ENCODE results near the gene MACROD2. TPM values are rescaled to one million over a fixed set of nuclear protein-coding genes. Genes with fewer than 3 reads are reported as not detected.

Gene MACROD2
- total and polyA plus RNA-seq, 8 donors: 0.78 to 31.3 (median 10.9) TPM; not detected in 1

DNA sequence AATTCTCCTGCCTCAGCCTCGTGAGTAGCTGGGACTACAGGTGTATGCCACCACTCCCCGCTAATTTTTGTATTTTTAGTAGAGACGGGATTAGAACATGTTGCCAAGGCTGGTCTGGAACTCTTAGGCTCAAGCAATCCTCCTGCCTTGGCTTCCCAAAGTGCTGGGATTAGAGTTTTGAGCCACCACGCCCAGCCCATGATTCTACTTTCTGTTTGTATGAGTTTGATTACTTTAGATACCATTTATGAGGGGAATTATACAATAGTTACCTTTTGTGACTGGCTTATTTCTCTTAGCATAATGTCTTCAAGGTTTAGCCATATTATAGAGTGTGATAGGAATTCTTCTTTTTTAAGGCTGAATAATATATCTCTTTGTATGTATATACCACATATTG, 897.5 kb downstream of the MACROD2 start:
- DNase-seq: no peak
- 69 to 86% (median 76%) methylated on average over 4 of the region's 4 CpGs for WGBS, 5 donors
- Histone ChIP-seq H3K27ac (no peak overlapping the region), H3K27me3 (no peaks in the 10 kb centered on the region), H3K4me3 (no peak overlapping the region), H3K36me3 (no peaks in the 10 kb centered on the region), H3K4me1 (peaks cover 0 to 6% (median 2%) of the 10 kb centered on the region in 4 donors), H3K9me3 (peaks cover 0 to 3% (median 0%) of the 10 kb centered on the region in 4 donors)
- intact Hi-C loops (cut with DNase I; ENCODE audit: low total_unique reads): no loop called here
- TF ChIP-seq CTCF (IDR thresholded peaks at IDR 0.05) (no peak), POLR2A (IDR thresholded peaks at IDR 0.05) (no peak), EP300 (IDR thresholded peaks at IDR 0.05) (no peak), POLR2AphosphoS5 (IDR thresholded peaks at IDR 0.05) (no peak)

DNA sequence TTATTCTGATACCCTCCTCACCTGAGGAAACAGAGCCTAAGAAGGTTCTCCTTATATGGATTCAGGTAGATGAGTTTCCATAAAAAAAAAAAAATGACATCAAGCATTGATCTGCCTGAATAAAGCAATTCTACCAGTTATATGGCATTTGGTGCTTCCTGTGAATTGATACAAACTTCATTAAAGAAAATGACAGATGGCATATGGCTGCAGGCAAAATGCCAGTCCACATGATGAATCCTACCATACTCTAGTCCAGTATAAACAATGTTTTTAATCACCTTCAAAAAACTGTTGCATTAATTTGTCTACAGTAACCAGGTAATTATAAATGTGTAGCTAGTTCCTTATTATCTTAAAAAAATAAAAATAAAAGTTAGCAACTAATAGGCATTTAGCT, 901.3 kb downstream of the MACROD2 start:
- no peak for TF ChIP-seq CTCF (IDR thresholded peaks at IDR 0.05)
- H3K4me3 ChIP-seq: no peak overlapping the region
- H3K36me3 ChIP-seq: no peaks in the 10 kb centered on the region
- peaks cover 0 to 3% (median 0%) of the 10 kb centered on the region in 4 donors for H3K9me3 ChIP-seq
- intact Hi-C loops (cut with DNase I; ENCODE audit: low total_unique reads): no loop called here
- no peak for DNase-seq
- H3K27ac ChIP-seq: no peak overlapping the region
- H3K4me1 ChIP-seq: peaks cover 0 to 4% (median 0%) of the 10 kb centered on the region in 4 donors
- no peaks in the 10 kb centered on the region for H3K27me3 ChIP-seq

DNA sequence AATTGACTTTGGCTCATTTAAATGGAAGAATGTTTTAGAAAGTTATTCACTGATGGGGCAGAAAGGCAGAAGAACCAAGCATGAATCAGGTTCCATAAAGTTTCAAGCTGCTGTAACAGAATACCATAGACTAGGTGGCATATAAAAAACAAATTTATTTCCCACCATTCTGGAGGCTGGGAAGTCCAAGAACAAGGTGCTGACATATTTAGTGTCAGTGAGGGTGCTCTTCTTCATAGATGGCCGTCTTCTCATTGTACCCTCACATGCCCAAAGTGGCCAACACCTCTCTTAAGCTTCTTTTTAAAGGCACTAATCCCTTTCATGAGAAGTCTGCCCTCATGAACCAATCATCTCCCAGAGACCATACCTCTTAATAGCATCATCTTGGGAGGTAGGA, 902.3 kb downstream of the MACROD2 start:
- DNase-seq: no peak
- H3K27ac ChIP-seq: no peak overlapping the region
- peaks cover 0 to 2% (median 0%) of the 10 kb centered on the region in 4 donors for H3K4me1 ChIP-seq
- H3K36me3 ChIP-seq: no peaks in the 10 kb centered on the region
- H3K27me3 ChIP-seq: no peaks in the 10 kb centered on the region
- TF ChIP-seq POLR2AphosphoS5 (IDR thresholded peaks at IDR 0.05) (no peak), EP300 (IDR thresholded peaks at IDR 0.05) (no peak), POLR2A (IDR thresholded peaks at IDR 0.05) (no peak), CTCF (IDR thresholded peaks at IDR 0.05) (no peak)
- intact Hi-C loops (cut with DNase I; ENCODE audit: low total_unique reads): no loop called here
- H3K4me3 ChIP-seq: no peak overlapping the region
- H3K9me3 ChIP-seq: peaks cover 0 to 3% (median 0%) of the 10 kb centered on the region in 4 donors
- WGBS, 5 donors: 75 to 96% (median 92%) methylated on average over 1 of the region's 1 CpG

DNA sequence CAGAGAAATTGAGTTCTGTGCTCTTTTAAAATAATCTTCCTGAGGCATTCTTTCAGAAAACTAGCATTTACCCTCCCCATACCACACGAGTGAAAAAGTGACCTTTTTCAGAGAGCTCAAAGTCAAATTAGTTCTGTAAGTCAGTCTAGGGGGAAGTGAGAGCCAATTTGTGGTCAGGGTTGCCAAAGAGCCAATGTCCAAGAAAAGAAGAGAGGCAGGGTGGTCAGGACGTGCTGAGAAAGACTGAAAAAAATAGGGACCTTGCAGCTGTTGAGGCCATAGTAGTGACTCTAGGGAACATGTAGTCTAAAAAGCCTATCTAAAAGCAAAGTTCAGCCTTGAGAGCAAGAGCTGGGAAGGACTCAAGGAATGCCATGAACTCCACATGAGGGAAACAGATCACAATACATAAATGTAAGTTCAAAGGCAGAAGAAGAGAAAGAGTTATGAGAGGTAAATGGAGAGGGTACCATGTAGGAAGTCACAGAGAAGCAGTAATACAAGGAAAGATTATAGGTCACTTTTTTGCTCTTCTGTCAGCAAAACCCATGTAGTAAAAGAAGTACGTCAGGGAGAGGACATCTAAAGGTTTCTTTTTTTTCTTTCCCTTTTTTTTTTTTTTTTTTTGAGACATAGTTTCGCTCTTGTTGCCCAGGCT, 907.2 kb downstream of the MACROD2 start:
- 80 to 85% (median 82%) methylated on average over 4 of the region's 4 CpGs for WGBS, 5 donors
- intact Hi-C loops (cut with DNase I; ENCODE audit: low total_unique reads): no loop called here
- no peaks in the 10 kb centered on the region for H3K27me3 ChIP-seq

More for the DNA sequence above, 907.2 kb downstream of the MACROD2 start:
- Histone ChIP-seq H3K9me3 (peaks cover 0 to 2% (median 0%) of the 10 kb centered on the region in 4 donors), H3K4me3 (no peak overlapping the region), H3K27ac (no peak overlapping the region), H3K4me1 (no peaks in the 10 kb centered on the region), H3K36me3 (no peaks in the 10 kb centered on the region)
- no peak for TF ChIP-seq POLR2AphosphoS5 (IDR thresholded peaks at IDR 0.05)
- TF ChIP-seq POLR2A (IDR thresholded peaks at IDR 0.05): no peak
- no peak for TF ChIP-seq CTCF (IDR thresholded peaks at IDR 0.05)
- no peak for TF ChIP-seq EP300 (IDR thresholded peaks at IDR 0.05)
- no peak for DNase-seq
